Measurements from ENCODE around the gene TMEM143.
"Not testable (repeated sequence)": the region's sequence is repeated elsewhere in the genome, so short reads cannot be mapped to it uniquely, and the experiment has no call there.

TMEM143 gene

GRCh38 chr19:48395170-48395455 is 31.4 kb upstream of the TMEM143 start:
- no peak for TF ChIP-seq CTCF (IDR thresholded peaks at IDR 0.05; ENCODE audit: control insufficient read depth, insufficient read depth, low read depth, low read length, missing control alignments)
- no peak for DNase-seq (ENCODE audit: low read depth)
- no peak overlapping the region; the same call in 1 of the 2 replicates for H3K4me3 ChIP-seq (ENCODE audit: control insufficient read depth, low read depth, low read length)

GRCh38 chr19:48394331-48395169 is 30.8 kb upstream of the TMEM143 start:
- no peak for DNase-seq (ENCODE audit: low read depth)
- no peak for TF ChIP-seq CTCF (IDR thresholded peaks at IDR 0.05; ENCODE audit: control insufficient read depth, insufficient read depth, low read depth, low read length, missing control alignments)
- peak overlapping the region; percentile 32 for H3K4me3 ChIP-seq (ENCODE audit: control insufficient read depth, low read depth, low read length)

- peak within 1 kb of the TSS; percentile 32 for H3K4me3 ChIP-seq (ENCODE audit: control insufficient read depth, low read depth, low read length)
- DNase-seq (ENCODE audit: low read depth) = no peak
Measured at GRCh38 chr19:48393559-48394330, 30.0 kb upstream of the TMEM143 start, which contains the start of gene GRIN2D. Gene GRIN2D, plus strand, starts transcription at chr19:48393668. Its CDS starts 4,725 bp downstream, at chr19:48398393.

GRCh38 chr19:48392860-48393558 is 29.3 kb upstream of the TMEM143 start:
- no peak for TF ChIP-seq CTCF (IDR thresholded peaks at IDR 0.05; ENCODE audit: control insufficient read depth, insufficient read depth, low read depth, low read length, missing control alignments)
- no peak for DNase-seq (ENCODE audit: low read depth)
- no peak overlapping the region for H3K4me3 ChIP-seq (ENCODE audit: control insufficient read depth, low read depth, low read length)

More at GRCh38 chr19:48393559-48394330, 30.0 kb upstream of the TMEM143 start, which contains the start of gene GRIN2D:
- no peak for TF ChIP-seq CTCF (IDR thresholded peaks at IDR 0.05; ENCODE audit: control insufficient read depth, insufficient read depth, low read depth, low read length, missing control alignments)

GRCh38 chr19:48392006-48392344 is 28.2 kb upstream of the TMEM143 start:
- not testable (repeated sequence) for DNase-seq (ENCODE audit: low read depth); H3K4me3 ChIP-seq (ENCODE audit: control insufficient read depth, low read depth, low read length)

- peak within 1 kb of the TSS; percentile 74 for H3K4me3 ChIP-seq (ENCODE audit: control insufficient read depth, low read depth, low read length)
- TF ChIP-seq CTCF (IDR thresholded peaks at IDR 0.05; ENCODE audit: control insufficient read depth, insufficient read depth, low read depth, low read length, missing control alignments) = peak; percentile 97
- no peak for DNase-seq (ENCODE audit: low read depth)
Measured at GRCh38 chr19:48391100-48392005, 27.6 kb upstream of the TMEM143 start, which contains the start of gene KDELR1. Gene KDELR1, minus strand, starts transcription at chr19:48391551. Its CDS starts 193 bp downstream, at chr19:48391358.

Data from AG09309 (cell line).